Measurements from ENCODE around the gene KCTD14.
A peak's percentile ranks its signal among the peaks of the same experiment; 100 is the strongest.

- TF ChIP-seq REST (IDR thresholded peaks at IDR 0.05; ENCODE audit: insufficient read depth in 1 of 2, low read depth in 2 of 2, low read length in 2 of 2), result no peak
- no peak for TF ChIP-seq TAF1 (IDR thresholded peaks at IDR 0.05; ENCODE audit: borderline replicate concordance, insufficient read depth, low read length)
- peak; percentile 26 for TF ChIP-seq POLR2AphosphoS5 (IDR thresholded peaks at IDR 0.05; ENCODE audit: low read depth, low read length)
- TF ChIP-seq SIN3A (IDR thresholded peaks at IDR 0.05; ENCODE audit: borderline replicate concordance, insufficient read depth, low read length), result no peak
Observed at GRCh38 chr11:78067704-78068103, 44.6 kb upstream of the KCTD14 start.
